GM21381 (cell line): ENCODE results near the gene TDRD10.
"Not testable (repeated sequence)": the region's sequence is repeated elsewhere in the genome, so short reads cannot be mapped to it uniquely, and the experiment has no call there.

Experiments
- ATAC-seq: cut with Tn5 transposase; IDR thresholded peaks from one replicate; pipeline ENCODE4 v1.9.1; 2021; ENCODE audit warnings: mild to moderate bottlenecking, moderate library complexity; ENCODE audit not compliant: unreplicated experiment

Gene TDRD10

GRCh38 chr1:154514066-154514553 is 12.1 kb downstream of the TDRD10 start:
- no peak for ATAC-seq

DNA sequence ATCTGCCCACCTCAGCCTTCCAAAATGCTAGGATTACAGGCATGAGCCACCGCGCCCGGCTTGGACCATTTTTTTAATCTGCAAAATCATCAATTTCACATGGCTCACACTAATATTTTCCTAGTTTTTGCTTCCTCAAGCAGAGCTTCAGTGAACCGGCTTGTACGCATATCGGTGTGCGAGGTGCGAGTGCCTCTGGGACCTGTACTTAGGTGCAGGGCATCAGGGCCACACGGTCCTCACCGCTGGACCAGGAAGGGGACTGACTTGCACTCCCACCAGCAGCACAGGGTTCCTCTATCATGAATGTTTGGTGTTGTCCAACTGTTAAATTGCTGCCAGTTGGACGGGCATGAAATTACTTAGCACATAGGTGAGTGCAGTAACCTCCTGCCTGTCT is 15.6 kb downstream of the TDRD10 start:
- no peak for ATAC-seq

- ATAC-seq, result no peak
Measured at GRCh38 chr1:154519591-154519991, 17.6 kb downstream of the TDRD10 start.

GRCh38 chr1:154520333-154520732 is 18.3 kb downstream of the TDRD10 start:
- no peak for ATAC-seq

DNA sequence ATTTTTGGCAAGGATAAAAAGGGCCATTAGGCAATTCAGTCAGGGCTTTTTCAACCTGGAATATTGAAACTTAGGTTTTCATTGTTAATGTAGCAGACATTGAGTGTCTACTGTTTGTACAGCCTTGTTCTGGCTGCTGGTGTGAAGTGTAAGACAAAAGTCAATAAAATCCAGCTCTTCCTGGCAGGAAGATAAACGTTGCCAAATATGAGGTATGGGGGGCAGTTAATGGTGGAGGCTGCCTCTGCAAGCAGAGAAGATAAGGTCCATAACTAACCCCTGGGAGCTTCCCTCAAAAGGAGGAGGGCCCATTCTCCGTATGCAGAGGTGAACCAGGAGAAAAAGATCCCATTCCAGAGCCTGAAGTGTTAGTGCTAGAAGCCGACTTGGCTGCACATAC is 19.7 kb downstream of the TDRD10 start:
- no peak for ATAC-seq

DNA sequence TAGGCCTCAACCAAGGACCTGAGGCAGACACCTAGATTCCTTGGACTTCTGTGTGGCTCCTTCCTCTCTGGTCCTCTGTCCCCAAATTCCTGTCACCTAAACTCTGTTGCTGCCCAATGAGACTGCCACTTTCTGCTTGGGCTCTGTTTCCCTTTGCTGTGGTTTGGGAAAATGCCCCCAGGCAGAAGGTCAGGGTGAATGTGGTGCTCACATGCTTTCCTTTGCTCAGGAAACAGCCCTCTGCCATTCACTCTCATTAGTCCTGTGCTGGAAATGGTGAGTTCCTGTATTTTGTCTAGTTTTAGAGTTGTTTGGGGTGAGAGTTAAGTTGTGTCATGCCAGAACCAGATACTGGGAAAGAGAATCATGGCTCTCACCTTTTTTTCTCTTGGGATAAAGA is 22.9 kb downstream of the TDRD10 start:
- ATAC-seq, result no peak

DNA sequence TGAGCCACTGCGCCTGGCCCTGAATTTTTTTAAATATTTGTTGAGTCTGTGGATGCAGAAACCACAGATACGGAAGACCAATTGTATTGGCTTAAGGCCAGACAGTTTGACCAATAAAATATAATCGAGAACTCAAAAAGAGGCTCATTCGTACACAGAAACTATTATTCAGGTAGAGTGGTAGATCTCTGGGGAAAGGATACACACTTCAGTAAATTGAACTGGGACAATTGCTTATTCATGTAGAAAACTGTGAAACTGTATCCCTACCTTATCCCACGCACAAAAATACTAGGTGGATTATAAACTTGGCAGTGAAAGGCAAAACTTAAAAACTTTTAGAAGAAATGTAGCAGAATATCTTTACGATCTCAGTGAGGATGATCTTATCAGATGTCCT is 25.2 kb downstream of the TDRD10 start:
- ATAC-seq, result no peak

- ATAC-seq, result no peak
Measured at GRCh38 chr1:154529308-154529707, 27.3 kb downstream of the TDRD10 start.

- ATAC-seq, result not testable (repeated sequence)
Measured at GRCh38 chr1:154531950-154532349, 29.9 kb downstream of the TDRD10 start.

- no peak for ATAC-seq
Measured at GRCh38 chr1:154533952-154534844, 32.2 kb downstream of the TDRD10 start.

DNA sequence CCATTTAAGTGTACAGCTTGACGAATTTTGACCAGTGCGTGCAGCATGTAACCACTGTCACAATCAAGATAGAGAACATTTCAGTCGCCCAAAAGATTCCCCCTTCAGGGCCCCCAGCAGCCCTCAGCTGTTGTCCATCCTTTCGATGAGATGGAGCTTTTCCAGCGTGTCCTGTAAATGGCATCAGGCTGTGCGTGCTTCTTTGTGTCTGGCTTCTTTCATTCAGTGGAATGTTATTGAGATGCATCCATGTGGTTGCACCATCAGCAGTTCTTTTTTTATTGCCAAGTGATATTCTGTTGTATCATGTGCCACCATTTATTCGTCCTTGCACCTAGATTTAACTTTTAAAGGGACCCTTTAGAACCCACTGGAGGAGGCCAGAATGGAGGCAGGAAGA is 34.6 kb downstream of the TDRD10 start:
- ATAC-seq, result no peak

DNA sequence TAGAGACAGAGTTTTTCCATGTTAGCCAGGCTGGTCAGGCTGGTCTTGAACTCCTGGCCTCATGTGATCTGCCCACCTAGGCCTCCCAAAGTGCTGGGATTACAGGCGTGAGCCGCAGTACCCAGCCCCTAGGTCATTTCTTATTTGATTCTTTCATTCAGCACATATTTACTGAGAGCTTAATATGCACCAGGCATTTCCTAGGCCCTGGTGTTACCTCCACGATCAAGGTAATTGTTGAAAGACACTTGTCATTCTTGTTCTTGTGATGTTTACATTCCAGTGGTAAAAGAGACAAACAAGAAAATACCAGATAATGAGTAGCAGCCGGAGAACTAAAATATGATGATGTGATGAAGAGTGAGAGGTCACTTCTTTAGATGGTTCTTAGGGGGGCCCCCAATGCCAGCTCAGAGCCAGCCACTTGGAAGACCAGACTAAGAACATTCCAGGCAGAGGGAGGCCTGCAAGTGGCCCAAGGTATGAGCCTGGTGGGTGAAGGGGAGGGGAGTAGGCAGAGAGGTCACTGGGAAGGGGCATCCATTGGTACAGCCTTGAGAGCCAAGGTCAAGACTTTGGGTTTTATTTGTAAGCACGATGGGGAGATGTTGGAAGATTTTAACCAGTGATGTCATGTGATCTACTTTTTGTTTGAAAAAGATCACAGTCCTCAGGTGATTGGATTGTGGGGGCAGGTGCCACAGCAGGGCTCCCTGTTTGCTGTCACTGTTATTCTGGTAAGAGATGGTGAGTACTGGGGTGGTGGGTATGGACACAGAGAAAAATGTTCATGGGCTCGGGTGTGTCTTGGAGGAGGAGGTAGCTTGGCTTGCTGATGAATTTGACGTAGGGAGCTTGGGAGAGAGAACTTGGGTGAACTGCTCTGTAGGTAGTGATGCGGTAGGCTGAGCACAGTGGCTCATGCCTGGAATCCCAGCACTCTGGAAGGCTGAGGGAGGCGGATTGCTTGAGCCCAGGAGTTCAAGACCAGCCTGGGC is 37.8 kb downstream of the TDRD10 start:
- no peak for ATAC-seq

- no peak for ATAC-seq
Measured at GRCh38 chr1:154541231-154541630, 39.2 kb downstream of the TDRD10 start.

GRCh38 chr1:154546264-154547063 is 44.4 kb downstream of the TDRD10 start:
- ATAC-seq, result no peak

- no peak for ATAC-seq
Measured at GRCh38 chr1:154547105-154547732, 45.2 kb downstream of the TDRD10 start.

DNA sequence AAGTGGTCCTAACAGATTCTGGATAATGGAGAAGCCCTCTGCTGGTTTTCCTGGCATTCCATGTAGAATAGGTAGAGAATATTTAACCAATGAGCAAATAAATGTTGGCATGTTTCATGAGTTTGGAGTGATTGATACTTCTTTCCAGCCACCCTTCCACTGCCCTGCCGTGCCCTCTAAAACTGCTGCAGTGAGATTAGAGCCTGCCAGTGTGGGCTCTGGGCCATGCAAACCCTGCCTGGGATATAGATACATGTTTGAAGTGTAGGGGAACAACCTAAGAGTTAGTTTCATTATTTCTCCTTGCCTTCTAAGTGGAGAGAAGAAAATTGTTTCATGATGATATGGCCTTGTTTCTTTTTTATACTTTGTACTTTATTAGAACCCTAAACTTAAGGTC is 46.0 kb downstream of the TDRD10 start:
- no peak for ATAC-seq

DNA sequence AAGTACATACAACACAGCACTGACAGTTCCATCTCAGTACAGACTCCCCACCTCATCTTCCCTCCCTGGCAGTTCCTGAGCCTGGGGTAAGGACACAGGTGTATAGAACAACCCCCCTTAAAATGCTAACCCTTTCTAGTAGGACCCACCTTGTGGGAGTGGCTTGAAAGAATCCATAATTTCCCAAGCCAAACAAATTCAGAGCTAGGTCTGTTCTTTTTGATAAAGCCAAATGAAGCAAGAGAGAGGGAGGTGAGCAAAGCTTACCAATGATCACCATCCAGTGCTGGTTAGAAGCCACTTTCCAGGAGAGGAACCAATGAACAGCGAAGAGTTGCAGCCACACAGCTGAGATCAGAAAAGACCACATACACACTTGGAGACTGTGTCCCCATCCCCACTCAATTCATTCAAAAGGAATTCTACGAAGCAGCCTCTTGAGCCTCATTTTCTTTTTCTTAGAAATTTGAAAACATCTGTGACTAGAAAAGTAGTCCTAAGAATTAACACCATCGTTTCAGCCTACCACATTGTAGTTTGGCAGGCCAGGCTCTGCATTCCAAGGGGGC is 47.3 kb downstream of the TDRD10 start:
- no peak for ATAC-seq

- ATAC-seq, result no peak
Measured at GRCh38 chr1:154550070-154550469, 48.1 kb downstream of the TDRD10 start.

GRCh38 chr1:154550657-154551056 is 48.6 kb downstream of the TDRD10 start:
- ATAC-seq, result no peak

DNA sequence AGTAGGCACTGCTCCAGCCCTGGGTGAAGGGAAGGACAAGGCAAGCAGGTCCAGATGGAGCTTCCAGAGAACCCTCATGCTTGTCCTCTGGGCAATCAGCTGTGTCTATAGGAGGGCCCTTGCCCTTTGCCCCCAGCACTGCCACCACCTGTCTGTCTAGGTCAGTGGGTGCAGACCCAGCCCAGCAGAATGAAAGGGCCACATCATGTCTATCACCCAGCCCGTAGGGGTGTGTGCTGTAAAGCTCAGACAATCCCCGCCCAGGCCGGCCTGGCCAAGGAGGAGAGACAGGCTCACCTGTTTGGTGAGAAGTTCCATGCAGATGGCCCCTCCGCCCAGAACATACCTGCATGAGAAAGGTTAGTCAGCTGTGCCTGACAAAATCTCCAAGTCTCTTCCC is 49.5 kb downstream of the TDRD10 start:
- no peak for ATAC-seq
